HPDE6-E6E7 (cell line): Measurements from ENCODE around the gene PRG2.
"Not testable (repeated sequence)": the region's sequence is repeated elsewhere in the genome, so short reads cannot be mapped to it uniquely, and the experiment has no call there.

ENCODE experiments used
- DNase-seq: peaks from one replicate; pipeline ENCODE4 v3.0.0; 2011; ENCODE audit warnings: missing footprints; ENCODE audit errors: extremely low spot score

The PRG2 gene

DNA sequence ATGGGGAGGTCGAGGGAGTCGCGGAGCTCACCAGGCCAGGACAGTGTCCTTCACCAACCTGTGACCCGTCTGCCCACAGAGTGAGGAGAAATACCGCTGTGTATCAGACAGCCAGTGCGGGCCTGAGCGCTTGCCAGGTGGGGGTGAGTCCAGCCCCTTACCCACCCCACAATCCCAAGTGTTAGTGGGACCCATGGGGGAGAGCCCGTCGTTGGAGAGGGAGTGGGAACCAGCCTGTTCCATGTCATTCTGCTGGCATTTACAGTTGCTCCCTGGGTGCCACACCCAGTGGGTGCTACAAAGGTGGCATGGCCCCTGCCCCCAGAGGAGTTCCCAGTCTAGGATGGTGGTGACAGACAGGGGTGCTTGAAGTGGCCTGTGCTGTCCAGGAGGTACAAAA lies 43.1 kb downstream of the PRG2 start:
- DNase-seq = no peak

DNA sequence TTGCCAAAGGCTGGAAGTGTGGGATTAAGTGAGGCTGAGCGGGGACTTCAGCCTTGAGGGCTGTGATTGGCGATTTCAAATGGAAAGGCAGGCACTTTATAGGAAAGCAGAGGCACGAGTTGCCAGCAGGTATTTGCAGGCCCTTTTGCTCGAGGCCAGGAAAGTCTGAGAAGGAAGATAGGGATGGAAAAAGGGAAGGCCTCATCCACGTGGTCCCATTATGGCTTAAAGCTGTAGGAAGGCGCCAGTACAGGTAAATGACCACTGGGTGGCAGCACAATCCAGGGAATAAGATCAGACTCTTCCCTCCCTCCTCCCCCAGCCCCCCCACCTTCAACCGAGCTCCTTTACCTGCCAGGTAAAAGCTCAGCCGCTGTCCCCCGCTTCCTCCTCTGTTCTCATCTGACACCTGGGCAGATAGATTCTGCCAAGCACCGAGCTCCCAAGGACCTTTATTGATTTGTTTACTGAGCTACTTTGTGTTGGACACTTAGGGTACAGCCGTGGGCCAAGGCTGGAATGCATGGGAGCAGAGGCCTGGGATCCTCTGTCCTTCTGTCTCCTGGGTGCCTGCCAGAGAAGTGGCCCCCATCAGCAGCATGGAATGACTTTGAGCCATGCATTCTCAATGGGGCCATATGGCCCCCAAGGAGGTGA lies 44.8 kb downstream of the PRG2 start:
- peak; percentile 76 for DNase-seq

DNA sequence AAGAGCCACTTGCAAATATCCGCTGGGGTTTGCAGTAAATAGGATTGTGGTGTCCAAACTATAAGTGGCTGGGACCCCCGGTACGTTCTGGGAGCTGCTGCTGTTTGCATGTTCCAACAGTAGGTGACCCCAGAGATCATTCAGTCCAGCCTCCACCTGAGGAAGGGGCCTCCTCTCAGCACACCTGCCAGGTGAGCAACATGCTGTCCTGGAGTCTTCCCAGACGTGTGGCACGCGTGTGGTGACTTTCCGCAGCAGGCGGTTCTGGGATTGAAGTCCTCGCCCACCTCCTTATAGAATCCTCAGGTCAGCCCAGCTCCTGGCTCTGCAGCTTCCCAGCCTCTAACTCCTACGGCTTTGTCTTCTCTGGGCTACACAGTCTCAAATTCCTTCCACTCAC lies 45.6 kb downstream of the PRG2 start:
- DNase-seq = no peak

DNA sequence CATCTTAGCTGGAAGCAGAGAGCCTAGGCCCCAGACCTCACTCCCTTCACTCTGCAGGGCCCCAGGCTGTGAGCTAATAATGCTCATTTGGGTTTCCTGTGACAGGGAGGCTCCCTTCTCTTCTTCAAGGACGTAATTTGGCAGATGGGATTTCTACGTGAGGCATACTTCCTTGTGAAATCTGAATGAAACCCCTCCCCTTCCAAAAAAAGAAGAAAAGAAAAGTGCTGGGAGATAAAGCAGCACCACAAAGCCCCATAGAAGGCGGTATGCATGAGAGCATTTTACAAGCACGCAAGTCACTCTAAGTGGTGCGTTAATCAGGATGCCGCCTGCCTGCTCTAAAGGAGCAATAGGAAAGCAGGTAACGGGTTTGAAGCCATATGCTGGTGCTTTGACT lies 46.6 kb downstream of the PRG2 start:
- no peak for DNase-seq

DNA sequence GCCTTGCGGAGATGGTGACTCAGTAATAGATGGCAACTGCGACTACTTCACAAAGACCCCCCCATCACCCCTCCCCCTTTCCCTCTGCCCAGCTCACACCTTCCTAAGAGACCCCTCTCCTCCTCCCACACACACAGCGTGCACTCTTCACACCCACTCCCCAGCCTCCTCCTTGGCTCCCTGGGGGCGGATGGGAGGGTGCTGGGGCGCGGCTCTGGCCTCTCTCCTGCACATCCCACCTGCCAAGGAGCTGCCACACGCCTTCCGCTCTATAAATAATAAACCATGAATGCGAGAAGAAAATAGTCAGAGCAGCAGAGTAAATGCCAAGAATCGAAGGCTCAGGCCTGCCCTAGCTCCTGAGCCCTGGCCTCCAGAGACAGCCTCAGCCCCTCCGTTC lies 47.7 kb downstream of the PRG2 start:
- DNase-seq = no peak

DNA sequence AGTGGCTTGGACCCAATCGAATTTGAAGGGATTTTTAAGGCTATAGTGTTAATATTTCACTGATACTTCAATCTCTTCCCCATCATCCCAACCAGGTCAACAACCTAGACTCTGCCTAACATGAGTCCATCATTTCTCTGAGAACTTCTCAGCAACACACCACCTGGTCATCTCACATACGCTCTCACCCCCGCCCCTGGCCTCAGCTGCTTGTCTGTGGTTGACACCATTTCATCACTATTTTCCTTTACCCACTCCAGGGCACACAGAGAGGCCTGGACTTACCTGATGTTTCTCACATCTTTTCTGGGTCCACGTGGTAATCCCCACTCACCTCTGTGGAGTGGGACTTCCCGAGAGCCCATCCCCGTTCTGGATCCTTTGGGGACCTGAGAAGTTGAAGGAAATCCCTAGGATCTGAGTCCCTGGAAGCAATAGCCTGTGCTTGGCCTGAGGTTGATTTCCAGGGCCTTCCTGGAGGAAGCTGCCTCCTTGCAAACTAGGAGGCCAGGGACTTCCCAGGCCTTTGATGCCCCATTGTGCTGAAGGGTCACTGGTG lies 49.1 kb downstream of the PRG2 start:
- no peak for DNase-seq

DNA sequence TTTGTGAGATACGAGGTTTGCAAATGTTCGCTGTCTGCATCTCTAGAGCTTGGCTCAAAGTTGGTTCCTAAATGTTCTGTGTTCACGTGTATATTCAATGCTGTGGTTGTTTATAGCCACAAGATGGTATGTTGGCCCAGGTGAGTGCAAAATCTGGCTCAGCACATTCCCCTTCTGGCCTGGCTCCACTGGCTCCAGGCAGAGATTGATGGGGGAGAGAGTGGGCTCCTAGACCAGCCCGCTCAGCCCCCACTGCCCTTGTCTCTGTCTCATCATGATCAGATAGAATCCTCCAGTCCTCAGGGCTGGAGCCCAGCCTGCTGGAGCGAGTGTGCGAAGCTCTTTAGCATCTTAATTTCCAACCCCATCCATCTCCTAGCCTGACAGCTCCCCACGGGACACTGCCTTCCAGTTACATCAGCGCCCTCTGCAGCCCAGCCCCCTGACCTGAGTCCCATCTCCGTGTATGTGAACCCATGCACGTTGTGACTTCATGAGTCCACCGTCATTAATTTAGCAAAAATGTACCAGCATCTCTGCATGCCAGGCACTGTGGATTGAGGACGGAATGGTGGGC lies 50.3 kb downstream of the PRG2 start:
- DNase-seq = no peak

GRCh38 chr11:57339328-57339727 lies 51.1 kb downstream of the PRG2 start:
- no peak for DNase-seq

GRCh38 chr11:57338142-57338541 lies 52.3 kb downstream of the PRG2 start, which contains the start of gene P2RX3:
Gene P2RX3 (plus strand): TSS chr11:57338352. CDS start chr11:57338551, 199 bp downstream.
- DNase-seq = no peak

DNA sequence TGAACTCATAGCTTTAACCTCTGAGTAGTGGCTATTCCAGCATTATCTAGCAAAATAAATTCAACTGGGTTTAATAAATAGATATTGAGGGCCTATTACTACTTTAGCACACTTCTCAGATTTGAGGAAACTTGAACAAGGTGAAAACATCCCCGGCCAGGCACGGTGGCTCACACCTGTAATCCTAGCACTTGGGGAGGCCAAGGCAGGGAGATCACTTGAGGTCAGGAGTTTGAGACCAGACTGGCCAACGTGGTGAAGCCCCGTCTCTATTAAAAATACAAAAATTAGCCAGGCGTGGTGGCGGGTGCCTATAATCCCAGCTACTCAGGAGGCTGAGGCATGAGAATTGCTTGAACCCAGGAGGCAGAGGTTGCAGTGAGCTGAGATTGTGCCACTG lies 53.6 kb downstream of the PRG2 start:
- not testable (repeated sequence) for DNase-seq
